Thyroid gland (tissue), 4 donors: Measurements from ENCODE around the gene KCNQ2.

ENCODE experiments used
- POLR2A ChIP-seq, 2 donors: fragments of 450-650 bp; IDR thresholded peaks; one replicate each; pipeline ENCODE4 v1.6.1; 2017; ENCODE audit warnings: antibody characterized with exemption in 2 of 2, mild to moderate bottlenecking in 2 of 2, moderate library complexity in 1 of 2
- TF ChIP-seq, protein P1 (sequence below), 6 experiments: fragments of 200-600 bp in 3 of 6; fragments of 450-650 bp in 3 of 6; sonication (generic) in 3 of 6; IDR thresholded peaks; one replicate each; pipeline ENCODE4 v1.5.1; 2016 to 2019; ENCODE audit warnings: antibody characterized with exemption in 6 of 6, mild to moderate bottlenecking in 2 of 6, inconsistent platforms in 1 of 6, moderate library complexity in 1 of 6

GRCh38 chr20:63446216-63447024, 26.0 kb downstream of the KCNQ2 start:
- TF ChIP-seq, protein P1, sequence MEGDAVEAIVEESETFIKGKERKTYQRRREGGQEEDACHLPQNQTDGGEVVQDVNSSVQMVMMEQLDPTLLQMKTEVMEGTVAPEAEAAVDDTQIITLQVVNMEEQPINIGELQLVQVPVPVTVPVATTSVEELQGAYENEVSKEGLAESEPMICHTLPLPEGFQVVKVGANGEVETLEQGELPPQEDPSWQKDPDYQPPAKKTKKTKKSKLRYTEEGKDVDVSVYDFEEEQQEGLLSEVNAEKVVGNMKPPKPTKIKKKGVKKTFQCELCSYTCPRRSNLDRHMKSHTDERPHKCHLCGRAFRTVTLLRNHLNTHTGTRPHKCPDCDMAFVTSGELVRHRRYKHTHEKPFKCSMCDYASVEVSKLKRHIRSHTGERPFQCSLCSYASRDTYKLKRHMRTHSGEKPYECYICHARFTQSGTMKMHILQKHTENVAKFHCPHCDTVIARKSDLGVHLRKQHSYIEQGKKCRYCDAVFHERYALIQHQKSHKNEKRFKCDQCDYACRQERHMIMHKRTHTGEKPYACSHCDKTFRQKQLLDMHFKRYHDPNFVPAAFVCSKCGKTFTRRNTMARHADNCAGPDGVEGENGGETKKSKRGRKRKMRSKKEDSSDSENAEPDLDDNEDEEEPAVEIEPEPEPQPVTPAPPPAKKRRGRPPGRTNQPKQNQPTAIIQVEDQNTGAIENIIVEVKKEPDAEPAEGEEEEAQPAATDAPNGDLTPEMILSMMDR (IDR thresholded peaks at IDR 0.05), result no peak
- TF ChIP-seq POLR2A (IDR thresholded peaks at IDR 0.05), result no peak
